Measurements from ENCODE around the gene SAP25. TPM values are rescaled to one million over a fixed set of nuclear protein-coding genes. Genes with fewer than 3 reads are reported as not detected.

Gene SAP25
- total and polyA plus RNA-seq, 4 donors: 0.33 to 0.84 (median 0.56) TPM; not detected in 1

- H3K9me3 ChIP-seq (ENCODE audit: control insufficient read depth in 4 of 4, low read length in 3 of 4): no peaks in the 10 kb centered on the region
- H3K4me1 ChIP-seq (ENCODE audit: control insufficient read depth in 4 of 4, insufficient read depth in 4 of 4, low read length in 3 of 4): peaks cover 37 to 89% (median 74%) of the 10 kb centered on the region in 4 donors
- no peak overlapping the region for H3K4me3 ChIP-seq (ENCODE audit: low read depth in 1 of 3, low read length in 3 of 3)
- H3K27ac ChIP-seq (ENCODE audit: low read depth in 1 of 2, low read length in 2 of 2): peak overlapping the region; percentile 84 to 90
- WGBS: 16% methylated on average over 3 of the region's 3 CpGs
- H3K27me3 ChIP-seq (ENCODE audit: control insufficient read depth in 4 of 4, insufficient read depth in 4 of 4, low read length in 3 of 4): no peaks in the 10 kb centered on the region
- peaks cover 0 to 12% (median 2%) of the 10 kb centered on the region in 4 donors for H3K36me3 ChIP-seq (ENCODE audit: control insufficient read depth in 4 of 4, insufficient read depth in 3 of 4, low read depth in 1 of 4, low read length in 3 of 4)
- H3K9ac ChIP-seq (ENCODE audit: low read depth in 1 of 2, low read length in 2 of 2): peak overlapping the region in 1 of 2 donors; percentile 10
- TF ChIP-seq FOXA2 (IDR thresholded peaks at IDR 0.05) (no peak), HNF4A (conservative IDR thresholded peaks at IDR 0.05) (no peak), REST (IDR thresholded peaks at IDR 0.05) (no peak), EGR1 (IDR thresholded peaks at IDR 0.05; ENCODE audit: low read depth in 2 of 2) (no peak), CTCF (IDR thresholded peaks at IDR 0.05; ENCODE audit: low read depth, low read length, missing input control) (no peak), MAX (IDR thresholded peaks at IDR 0.05) (no peak), HNF4G (IDR thresholded peaks at IDR 0.05) (no peak)
- no peak for DNase-seq (ENCODE audit: low spot score)
These were observed 5.9 kb downstream of the SAP25 start for GRCh38 chr7:100567751-100568175.

GRCh38 chr7:100567031-100567730 is 6.5 kb downstream of the SAP25 start:
- H3K4me3 ChIP-seq (ENCODE audit: low read depth in 1 of 3, low read length in 3 of 3): no peak overlapping the region
- DNase-seq (ENCODE audit: low spot score): no peak
- H3K9ac ChIP-seq (ENCODE audit: low read depth in 1 of 2, low read length in 2 of 2): peak overlapping the region in 1 of 2 donors; percentile 9
- peak overlapping the region; percentile 84 to 90 for H3K27ac ChIP-seq (ENCODE audit: low read depth in 1 of 2, low read length in 2 of 2)
- H3K4me1 ChIP-seq (ENCODE audit: control insufficient read depth in 4 of 4, insufficient read depth in 4 of 4, low read length in 3 of 4): peaks cover 37 to 94% (median 77%) of the 10 kb centered on the region in 4 donors
- H3K9me3 ChIP-seq (ENCODE audit: control insufficient read depth in 4 of 4, low read length in 3 of 4): no peaks in the 10 kb centered on the region
- H3K27me3 ChIP-seq (ENCODE audit: control insufficient read depth in 4 of 4, insufficient read depth in 4 of 4, low read length in 3 of 4): no peaks in the 10 kb centered on the region
- 72% methylated on average over 12 of the region's 12 CpGs for WGBS
- TF ChIP-seq CTCF (IDR thresholded peaks at IDR 0.05; ENCODE audit: low read depth, low read length, missing input control) (no peak), ZBTB33 (IDR thresholded peaks at IDR 0.05) (no peak), EGR1 (IDR thresholded peaks at IDR 0.05; ENCODE audit: low read depth in 2 of 2) (no peak), RAD21 (IDR thresholded peaks at IDR 0.05) (no peak), REST (IDR thresholded peaks at IDR 0.05) (no peak), FOXA2 (IDR thresholded peaks at IDR 0.05) (no peak), HNF4A (conservative IDR thresholded peaks at IDR 0.05) (no peak), JUND (IDR thresholded peaks at IDR 0.05) (no peak), GABPA (IDR thresholded peaks at IDR 0.05 in 1 of 2, conservative IDR thresholded peaks at IDR 0.05 in 1 of 2) (no peak), RXRA (IDR thresholded peaks at IDR 0.05) (no peak), ATF3 (IDR thresholded peaks at IDR 0.05) (no peak), HNF4G (IDR thresholded peaks at IDR 0.05) (no peak), SP1 (IDR thresholded peaks at IDR 0.05) (no peak)
- peaks cover 0 to 15% (median 7%) of the 10 kb centered on the region in 4 donors for H3K36me3 ChIP-seq (ENCODE audit: control insufficient read depth in 4 of 4, insufficient read depth in 3 of 4, low read depth in 1 of 4, low read length in 3 of 4)
